Erythroblast (primary cell): ENCODE measurements around the gene ANGPTL4.
"Not testable (repeated sequence)": the region's sequence is repeated elsewhere in the genome, so short reads cannot be mapped to it uniquely, and the experiment has no call there.

Experiments
- DNase-seq, 2 experiments: peaks; one replicate each; lab custom pipeline; 2025; lab: John Stamatoyannopoulos, UW
- GATA1 ChIP-seq: IDR thresholded peaks from 2 replicates; pipeline ENCODE4 v1.6.1; 2011; ENCODE audit warnings: low read depth, mild to moderate bottlenecking, control low read depth, low read length, moderate library complexity
- POLR2A ChIP-seq: IDR thresholded peaks from 2 replicates; pipeline ENCODE4 v1.6.1; 2011; ENCODE audit warnings: mild to moderate bottlenecking, low read length

Gene ANGPTL4, protein sequence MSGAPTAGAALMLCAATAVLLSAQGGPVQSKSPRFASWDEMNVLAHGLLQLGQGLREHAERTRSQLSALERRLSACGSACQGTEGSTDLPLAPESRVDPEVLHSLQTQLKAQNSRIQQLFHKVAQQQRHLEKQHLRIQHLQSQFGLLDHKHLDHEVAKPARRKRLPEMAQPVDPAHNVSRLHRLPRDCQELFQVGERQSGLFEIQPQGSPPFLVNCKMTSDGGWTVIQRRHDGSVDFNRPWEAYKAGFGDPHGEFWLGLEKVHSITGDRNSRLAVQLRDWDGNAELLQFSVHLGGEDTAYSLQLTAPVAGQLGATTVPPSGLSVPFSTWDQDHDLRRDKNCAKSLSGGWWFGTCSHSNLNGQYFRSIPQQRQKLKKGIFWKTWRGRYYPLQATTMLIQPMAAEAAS

DNA sequence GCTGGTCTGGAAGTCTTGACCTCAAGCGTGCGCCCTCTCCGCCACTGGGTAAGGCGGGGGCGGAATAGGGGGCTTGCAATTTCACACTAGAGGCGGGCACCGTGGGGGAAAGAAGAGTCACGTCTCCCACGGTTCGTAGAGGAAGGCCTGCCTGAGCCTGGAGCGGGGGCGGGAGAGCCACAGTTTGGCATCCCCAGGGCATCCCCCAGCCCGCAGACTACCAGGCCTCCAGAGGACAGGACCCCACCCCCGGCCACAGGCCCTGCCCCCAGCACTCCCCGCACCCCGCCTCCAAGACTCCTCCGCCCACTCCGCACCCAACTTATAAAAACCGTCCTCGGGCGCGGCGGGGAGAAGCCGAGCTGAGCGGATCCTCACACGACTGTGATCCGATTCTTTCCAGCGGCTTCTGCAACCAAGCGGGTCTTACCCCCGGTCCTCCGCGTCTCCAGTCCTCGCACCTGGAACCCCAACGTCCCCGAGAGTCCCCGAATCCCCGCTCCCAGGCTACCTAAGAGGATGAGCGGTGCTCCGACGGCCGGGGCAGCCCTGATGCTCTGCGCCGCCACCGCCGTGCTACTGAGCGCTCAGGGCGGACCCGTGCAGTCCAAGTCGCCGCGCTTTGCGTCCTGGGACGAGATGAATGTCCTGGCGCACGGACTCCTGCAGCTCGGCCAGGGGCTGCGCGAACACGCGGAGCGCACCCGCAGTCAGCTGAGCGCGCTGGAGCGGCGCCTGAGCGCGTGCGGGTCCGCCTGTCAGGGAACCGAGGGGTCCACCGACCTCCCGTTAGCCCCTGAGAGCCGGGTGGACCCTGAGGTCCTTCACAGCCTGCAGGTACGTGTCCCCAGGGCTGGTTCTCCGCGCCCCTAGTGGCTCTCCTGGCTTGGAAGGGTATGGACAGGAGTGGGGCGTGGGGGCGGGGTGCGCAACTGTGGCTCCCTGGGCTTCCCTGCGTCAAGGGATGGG lies at the start of gene ANGPTL4:
TSS of gene ANGPTL4 (plus strand) at position 353 of the 969 bp plus-strand sequence. CDS start at position 520, 167 bp downstream.
- TF ChIP-seq POLR2A (peak; percentile 52), GATA1 (no peak)
- peak; percentile 73 to 76 for DNase-seq

DNA sequence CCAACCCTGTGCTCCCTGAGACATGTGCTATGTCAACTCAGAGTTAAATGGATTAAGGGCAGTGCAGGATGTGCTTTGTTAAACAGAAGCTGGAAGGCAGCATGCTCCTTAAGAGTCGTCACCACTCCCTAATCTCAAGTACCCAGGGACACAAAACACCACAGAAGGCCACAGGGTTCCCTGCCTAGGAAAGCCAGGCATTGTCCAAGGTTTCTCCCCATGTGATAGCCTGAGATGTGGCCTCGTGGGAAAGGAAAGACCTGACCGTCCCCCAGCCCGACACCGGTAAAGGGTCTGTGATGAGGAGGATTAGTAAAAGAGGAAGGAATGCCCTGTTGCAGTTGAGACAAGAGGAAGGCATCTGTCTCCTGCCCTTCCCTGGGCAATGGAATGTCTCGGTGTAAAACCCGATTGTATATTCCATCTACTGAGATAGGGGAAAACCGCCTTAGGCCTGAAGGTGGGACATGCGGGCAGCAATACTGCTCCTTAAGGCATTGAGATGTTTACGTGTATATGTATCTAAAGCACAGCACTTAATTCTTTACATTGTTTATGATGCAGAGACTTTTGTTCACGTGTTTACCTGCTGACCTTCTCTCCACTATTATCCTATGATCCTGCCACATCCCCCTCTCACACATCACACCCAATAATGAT lies 48.8 kb upstream of the ANGPTL4 start:
- DNase-seq = not testable (repeated sequence)

DNA sequence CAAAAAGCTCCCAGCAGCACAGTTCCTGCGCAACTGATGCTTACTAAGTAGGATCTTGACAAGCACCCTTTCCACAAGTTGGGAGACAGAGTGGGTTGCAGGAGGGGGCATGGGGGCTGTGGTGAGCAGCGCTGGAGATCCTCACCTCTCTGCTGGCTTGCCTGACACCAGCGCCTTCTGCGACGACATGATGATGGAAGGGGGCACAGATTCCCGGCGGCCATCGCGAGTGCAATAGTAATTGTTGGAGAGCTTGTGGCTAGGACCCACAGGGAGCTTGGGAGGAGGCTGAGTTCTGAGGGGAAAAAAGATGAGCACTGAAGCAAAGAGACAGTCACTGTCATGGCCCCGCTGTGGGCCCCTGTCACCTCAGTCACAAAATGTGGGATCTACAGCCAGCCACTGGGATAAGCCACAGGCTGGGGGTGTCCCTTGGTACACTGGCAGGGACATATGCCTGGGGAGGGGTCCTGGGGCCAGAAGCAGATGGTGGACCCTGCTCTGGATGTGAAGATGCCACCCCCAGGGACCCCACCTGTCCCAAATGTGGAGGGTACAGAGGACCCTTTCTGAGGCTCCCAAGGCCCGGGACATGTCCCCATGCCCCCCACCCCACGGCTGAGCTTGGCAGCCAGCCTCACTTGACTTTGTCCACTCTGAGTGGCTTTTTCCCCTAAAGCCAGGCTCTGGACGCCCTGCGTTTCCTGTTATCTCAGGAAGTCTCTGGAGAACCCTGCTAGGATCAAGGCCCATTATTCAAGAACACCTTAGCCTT lies 47.4 kb upstream of the ANGPTL4 start:
- no peak for DNase-seq
- TF ChIP-seq GATA1 = no peak
- TF ChIP-seq POLR2A = no peak

DNA sequence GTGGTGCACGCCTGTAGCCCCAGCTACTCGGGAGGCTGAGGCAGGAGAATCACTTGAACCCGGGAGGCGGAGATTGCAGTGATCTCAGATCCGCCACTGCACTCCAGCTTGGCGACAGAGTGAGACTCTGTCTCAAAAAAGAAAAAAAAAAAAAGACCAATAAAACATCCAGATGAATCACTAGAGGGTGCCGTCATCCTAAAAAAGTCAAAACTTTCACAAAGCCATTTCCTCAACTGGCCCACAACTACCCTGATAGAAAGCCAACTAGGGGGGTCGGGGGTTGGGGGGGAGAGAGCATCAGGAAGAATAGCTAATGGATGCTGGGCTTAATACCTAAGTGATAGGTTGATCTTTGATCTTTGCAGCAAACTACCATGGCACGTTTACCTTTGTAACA lies 45.1 kb upstream of the ANGPTL4 start:
- not testable (repeated sequence) for DNase-seq

DNA sequence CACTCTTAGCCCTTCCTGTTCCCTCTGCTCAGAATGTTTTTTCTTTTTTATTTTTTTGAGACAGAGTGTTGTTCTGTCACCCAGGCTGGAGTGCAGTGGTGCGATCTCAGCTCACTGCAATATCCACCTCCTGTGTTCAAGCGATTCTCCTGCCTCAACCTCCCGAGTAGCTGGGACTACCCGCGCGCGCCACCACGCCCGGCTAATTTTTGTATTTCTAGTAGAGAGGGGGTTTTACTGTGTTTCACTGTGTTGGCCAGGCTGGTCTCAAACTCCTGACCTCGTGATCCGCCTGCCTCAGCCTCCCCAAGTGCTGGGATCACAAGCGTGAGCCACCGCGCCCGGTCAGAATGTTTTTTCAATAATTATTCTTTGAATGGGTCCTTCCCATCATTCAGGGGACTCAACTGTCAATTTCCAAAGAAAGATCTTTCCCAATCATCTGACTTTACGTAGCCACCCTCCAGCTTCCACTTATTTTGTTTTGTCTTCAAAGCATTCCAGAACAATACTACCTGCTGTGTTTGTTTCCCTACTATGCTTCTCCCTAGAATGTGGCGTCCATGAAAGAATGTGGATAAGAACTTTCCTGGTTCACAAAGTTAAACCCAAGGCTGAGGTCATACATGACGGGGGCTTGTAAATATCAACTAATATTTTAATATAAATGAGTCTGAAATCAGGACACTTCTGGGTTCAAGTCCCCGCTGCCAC lies 44.0 kb upstream of the ANGPTL4 start:
- no peak for DNase-seq
- TF ChIP-seq GATA1 (no peak), POLR2A (no peak)

DNA sequence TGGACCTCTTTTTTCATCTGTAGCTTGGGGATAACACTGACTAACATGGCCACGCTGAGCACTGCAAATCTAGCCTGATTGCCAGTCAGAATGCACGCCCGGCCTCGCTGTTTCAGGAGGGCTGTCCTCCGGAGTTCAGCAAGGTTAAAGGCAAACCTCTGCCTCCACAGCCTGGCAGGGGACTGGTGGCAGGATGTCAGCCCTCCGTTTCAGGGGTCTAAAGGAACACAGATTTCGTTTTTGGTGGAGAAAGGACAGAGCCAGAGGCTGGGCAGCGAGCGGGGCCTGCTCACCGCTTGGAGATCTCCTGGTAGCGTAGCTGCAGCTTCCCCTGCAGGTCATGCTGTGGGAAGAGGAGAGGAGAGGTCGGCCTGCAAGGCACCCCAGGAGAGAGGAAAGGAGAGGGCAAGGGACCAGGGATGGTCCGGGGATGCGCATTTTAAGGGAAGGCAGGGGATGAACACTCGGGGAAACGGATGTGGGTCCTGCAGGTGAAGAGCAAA lies 43.3 kb upstream of the ANGPTL4 start:
- DNase-seq = peak; percentile 61 to 63
- TF ChIP-seq POLR2A (no peak), GATA1 (no peak)

DNA sequence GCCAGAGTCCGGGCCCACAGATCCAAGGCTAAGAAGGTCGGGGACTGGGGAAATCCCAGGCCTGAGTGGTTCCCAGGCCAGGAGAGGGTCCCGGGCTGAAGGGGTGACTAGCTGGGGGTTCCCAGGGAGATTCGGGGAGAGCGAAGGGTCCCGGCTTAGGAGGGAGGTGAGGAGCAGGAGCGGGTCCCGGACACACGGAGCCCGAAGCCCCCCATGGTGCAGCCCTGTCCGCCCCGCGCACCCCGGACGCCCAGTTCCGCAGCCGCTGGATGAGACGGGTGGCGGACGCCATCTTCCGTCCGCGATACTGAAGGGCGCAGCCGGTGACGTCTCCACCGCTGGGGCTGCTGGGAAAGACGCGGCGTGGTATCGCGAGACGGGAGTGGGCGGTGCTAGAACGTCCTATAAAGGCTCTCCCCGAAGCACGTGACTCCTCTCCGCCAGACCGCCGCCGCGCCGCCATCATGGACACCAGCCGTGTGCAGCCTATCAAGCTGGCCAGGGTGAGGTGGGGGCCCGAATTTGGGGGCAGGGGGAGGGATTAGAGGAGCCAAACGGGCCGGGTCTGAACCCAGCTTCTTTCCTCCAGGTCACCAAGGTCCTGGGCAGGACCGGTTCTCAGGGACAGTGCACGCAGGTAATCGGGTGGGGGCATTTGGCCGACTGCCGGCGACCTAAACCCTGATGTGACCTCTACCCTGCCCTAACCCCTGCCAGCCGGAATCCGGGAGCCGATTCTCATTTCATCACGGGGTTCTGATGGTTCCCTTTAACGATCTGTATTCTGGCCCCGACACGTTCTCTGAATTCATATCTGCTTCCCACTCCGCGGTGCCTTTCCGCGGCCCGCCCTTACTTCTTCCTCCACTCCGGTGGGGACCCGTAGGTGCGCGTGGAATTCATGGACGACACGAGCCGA lies 42.6 kb upstream of the ANGPTL4 start, which contains the start of the genes NDUFA7 and RPS28:
TSS of gene NDUFA7 (minus strand) at position 309 of the 919 bp plus-strand sequence. CDS start at position 292, 17 bp downstream.
TSS of gene RPS28 (plus strand) at position 430 of the 919 bp plus-strand sequence. CDS start at position 465, 35 bp downstream.
- TF ChIP-seq POLR2A (peak; percentile 97), GATA1 (no peak)
- DNase-seq = peak; percentile 98 to 99

DNA sequence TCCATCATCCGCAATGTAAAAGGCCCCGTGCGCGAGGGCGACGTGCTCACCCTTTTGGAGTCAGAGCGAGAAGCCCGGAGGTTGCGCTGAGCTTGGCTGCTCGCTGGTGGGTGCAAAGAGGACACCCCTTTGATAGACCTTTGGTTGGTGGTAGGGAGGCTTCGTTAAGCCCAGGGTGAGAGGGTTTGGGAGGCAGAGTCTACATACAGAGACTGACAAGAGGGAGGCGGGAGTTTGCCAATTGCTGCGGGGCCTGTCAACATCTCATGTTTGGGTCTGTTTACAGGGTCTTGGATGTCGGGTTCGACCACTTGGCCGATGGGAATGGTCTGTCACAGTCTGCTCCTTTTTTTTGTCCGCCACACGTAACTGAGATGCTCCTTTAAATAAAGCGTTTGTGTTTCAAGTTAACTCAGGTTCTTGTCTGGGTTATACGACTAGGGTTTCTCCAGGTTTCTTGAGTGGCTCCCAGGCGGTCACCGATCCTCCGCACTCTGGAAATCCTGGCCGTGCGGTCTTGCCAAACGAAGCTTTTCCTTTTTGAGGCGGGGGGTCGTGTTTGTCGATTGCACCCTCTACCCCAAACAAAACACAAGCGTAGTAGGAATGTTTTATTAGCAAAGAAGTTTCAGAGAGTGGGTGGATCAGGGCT lies 41.8 kb upstream of the ANGPTL4 start:
- DNase-seq = peak; percentile 54 to 68
- TF ChIP-seq GATA1 (no peak), POLR2A (no peak)

DNA sequence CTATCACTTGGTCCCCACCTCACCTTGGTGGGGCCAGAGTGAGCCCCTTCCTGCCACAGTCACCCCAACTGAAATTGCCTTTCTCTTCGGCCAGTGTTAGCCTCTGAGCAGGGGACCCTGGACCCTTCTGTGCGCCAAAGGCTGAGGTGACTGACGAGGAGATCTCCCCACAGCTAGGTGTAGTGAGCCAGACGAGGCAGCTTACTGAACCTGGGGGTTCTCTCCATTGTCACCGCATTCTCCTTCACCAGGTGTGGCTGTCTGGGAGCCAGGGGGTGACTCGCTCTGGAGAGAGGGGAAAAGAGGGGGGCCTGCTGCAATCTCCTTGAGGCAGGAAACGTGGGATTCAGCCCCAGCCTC lies 41.3 kb upstream of the ANGPTL4 start:
- DNase-seq = no peak
- TF ChIP-seq POLR2A = no peak
- no peak for TF ChIP-seq GATA1

DNA sequence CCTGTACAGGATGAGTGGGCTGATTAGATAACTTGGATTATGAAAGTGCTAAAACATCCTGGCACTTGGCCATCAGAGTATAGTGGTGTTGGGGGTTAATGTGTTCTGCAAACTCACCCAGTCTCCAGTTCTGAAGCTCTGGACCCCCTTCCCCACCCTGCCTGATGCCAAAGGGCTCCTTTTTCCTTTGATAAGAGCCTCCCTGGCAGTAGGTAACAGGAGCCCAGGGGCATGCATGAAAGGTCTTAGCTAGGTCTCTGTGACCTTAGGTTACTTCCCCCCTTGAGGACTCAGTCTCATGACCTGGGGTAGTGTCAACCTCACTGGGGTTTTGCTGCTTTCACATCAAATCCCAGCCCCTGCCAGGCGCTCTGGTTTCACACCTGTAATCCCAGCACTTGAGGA lies 40.2 kb upstream of the ANGPTL4 start:
- peak; percentile 48 to 63 for DNase-seq
- no peak for TF ChIP-seq GATA1
- TF ChIP-seq POLR2A = peak; percentile 55
